ENCODE results near the gene BAX. TPM values are rescaled to one million over a fixed set of nuclear protein-coding genes. Genes with fewer than 3 reads are reported as not detected.

The BAX gene
- polyA plus RNA-seq, 2 of the 4 experiments (the other 2 are of a cell fraction) = 134 to 299 TPM

- no peak for ATAC-seq
- ChIA-PET POLR2A (interaction anchor here (0.5 to 9.6 kb wide), 14 partner anchors 8 to 648 kb away, joined by 3 to 175 read pairs (median 5); partner anchors contain the start of genes BAX, GYS1, NUCB1 and PLEKHA4), CTCF (interaction anchor here (0.6 to 19.0 kb wide), 64 partner anchors 10 to 324 kb away, joined by 3 to 360 read pairs (median 6); partner anchors contain the start of genes BAX, BCAT2, CA11 and DHDH)
- peaks cover 23% of the 10 kb centered on the region for H3K4me1 ChIP-seq
- FAIRE-seq = no peak
- DNase-seq (ENCODE audit: low read depth in 1 of 2, low spot score in 1 of 2) = no peak
- TF ChIP-seq HOXB5 (CRISPR knock-in tag; IDR thresholded peaks at IDR 0.05) = 0 out of 2 replicates have a peak, but pooled peaks have one; percentile 16
- TF ChIP-seq HOXA7 (CRISPR knock-in tag; IDR thresholded peaks at IDR 0.05) = no peak
- TF ChIP-seq FOXS1 (CRISPR knock-in tag; IDR thresholded peaks at IDR 0.05) = no peak
- TF ChIP-seq CBX8 (IDR thresholded peaks at IDR 0.05) = no peak
- H3K9me3 ChIP-seq = no peaks in the 10 kb centered on the region
- no peak overlapping the region for H3K4me3 ChIP-seq
- 73% methylated on average over 23 of the region's 23 CpGs for WGBS (ENCODE audit: missing lambda C conversion rate)
- peak overlapping the region; percentile 31; the same call in 2 of the 3 replicates for H3K4me2 ChIP-seq
- peak overlapping the region in 1 of 2 experiments; percentile 63; a peak in 3 of 6 replicates for H3K27ac ChIP-seq
These were observed 15.6 kb downstream of the BAX start for GRCh38 chr19:48970139-48970766.

DNA sequence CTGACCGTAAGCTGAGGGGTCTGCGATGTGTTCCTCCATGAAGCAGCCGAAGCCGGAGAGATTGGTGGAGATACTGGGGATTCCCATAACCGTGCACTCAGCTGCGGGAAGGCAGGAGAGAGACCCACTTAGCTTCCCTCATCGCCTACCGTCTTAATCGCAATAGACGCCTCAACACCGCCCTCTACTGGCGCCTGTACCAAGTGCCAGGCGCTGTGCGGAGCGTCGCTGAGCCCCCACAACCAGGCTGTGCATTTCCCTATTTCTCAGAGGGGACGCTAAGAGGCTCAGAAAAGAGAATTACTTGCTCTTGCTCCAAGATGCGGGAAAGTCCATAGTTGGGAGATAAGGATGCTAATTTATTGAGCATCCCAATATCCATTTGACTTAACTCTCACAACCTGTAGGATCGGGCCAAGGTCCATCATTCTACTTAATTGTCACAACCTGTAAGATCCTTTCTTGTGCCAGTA, 16.3 kb downstream of the BAX start:
- FAIRE-seq (peak; percentile 85), ATAC-seq (peak; percentile 25 to 55), DNase-seq (ENCODE audit: low read depth in 1 of 2, low spot score in 1 of 2) (peak; percentile 86 to 88)
- WGBS (ENCODE audit: missing lambda C conversion rate) = 14% methylated on average over 19 of the region's 19 CpGs
- Histone ChIP-seq H3K4me1 (peaks cover 23% of the 10 kb centered on the region), H3K4me3 (no peak overlapping the region), H3K27ac (peak overlapping the region in 1 of 2 experiments; percentile 63; a peak in 3 of 6 replicates), H3K9me3 (no peaks in the 10 kb centered on the region), H3K4me2 (peak overlapping the region; percentile 31; the same call in 2 of the 3 replicates)
- peak; percentile 98 for TF ChIP-seq CTCF (IDR thresholded peaks at IDR 0.05)
- TF ChIP-seq, protein P1, sequence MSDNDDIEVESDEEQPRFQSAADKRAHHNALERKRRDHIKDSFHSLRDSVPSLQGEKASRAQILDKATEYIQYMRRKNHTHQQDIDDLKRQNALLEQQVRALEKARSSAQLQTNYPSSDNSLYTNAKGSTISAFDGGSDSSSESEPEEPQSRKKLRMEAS (IDR thresholded peaks at IDR 0.05) = 0 out of 2 replicates have a peak, but pooled peaks have one; percentile 44
- TF ChIP-seq NFE2L2 (conservative IDR thresholded peaks at IDR 0.05; ENCODE audit: low read length) = no peak
- no peak for TF ChIP-seq TP53 (CRISPR knock-in tag; IDR thresholded peaks at IDR 0.05)
- peak; percentile 96 to 97 for TF ChIP-seq RAD21 (conservative IDR thresholded peaks at IDR 0.05 in 1 of 2, IDR thresholded peaks at IDR 0.05 in 1 of 2)
- TF ChIP-seq RNF2 (IDR thresholded peaks at IDR 0.05; ENCODE audit: borderline replicate concordance, low read depth) = no peak
- no peak for TF ChIP-seq ESRRA (IDR thresholded peaks at IDR 0.05; ENCODE audit: borderline replicate concordance, low read length)
- TF ChIP-seq NPAS2 (CRISPR knock-in tag; IDR thresholded peaks at IDR 0.05; ENCODE audit: borderline replicate concordance) = no peak
- TF ChIP-seq ZFP36 (IDR thresholded peaks at IDR 0.05; ENCODE audit: borderline replicate concordance, partially characterized antibody) = no peak
- TF ChIP-seq POLR2A (IDR thresholded peaks at IDR 0.05; ENCODE audit: low read length) = no peak
- TF ChIP-seq CEBPB (IDR thresholded peaks at IDR 0.05) = no peak
- no peak for TF ChIP-seq CHD2 (IDR thresholded peaks at IDR 0.05; ENCODE audit: low read length, partially characterized antibody)
- TF ChIP-seq HOXA7 (CRISPR knock-in tag; IDR thresholded peaks at IDR 0.05) = no peak
- TF ChIP-seq RARB (CRISPR knock-in tag; IDR thresholded peaks at IDR 0.05) = no peak
- TF ChIP-seq SMC3 (IDR thresholded peaks at IDR 0.05) = peak; percentile 94
- TF ChIP-seq, protein P2, sequence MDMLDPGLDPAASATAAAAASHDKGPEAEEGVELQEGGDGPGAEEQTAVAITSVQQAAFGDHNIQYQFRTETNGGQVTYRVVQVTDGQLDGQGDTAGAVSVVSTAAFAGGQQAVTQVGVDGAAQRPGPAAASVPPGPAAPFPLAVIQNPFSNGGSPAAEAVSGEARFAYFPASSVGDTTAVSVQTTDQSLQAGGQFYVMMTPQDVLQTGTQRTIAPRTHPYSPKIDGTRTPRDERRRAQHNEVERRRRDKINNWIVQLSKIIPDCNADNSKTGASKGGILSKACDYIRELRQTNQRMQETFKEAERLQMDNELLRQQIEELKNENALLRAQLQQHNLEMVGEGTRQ (IDR thresholded peaks at IDR 0.05) = no peak
- TF ChIP-seq TFCP2L1 (CRISPR knock-in tag; IDR thresholded peaks at IDR 0.05) = no peak
- no peak for TF ChIP-seq RCOR1 (IDR thresholded peaks at IDR 0.05; ENCODE audit: low read depth, low read length)
- TF ChIP-seq HEYL (CRISPR knock-in tag; IDR thresholded peaks at IDR 0.05) = no peak
- no peak for TF ChIP-seq POLR2AphosphoS2 (conservative IDR thresholded peaks at IDR 0.05; ENCODE audit: low read length)
- CTCF ChIA-PET = interaction anchor here (0.6 to 19.0 kb wide), 64 partner anchors 11 to 325 kb away, joined by 3 to 360 read pairs (median 6); partner anchors contain the start of genes BAX, BCAT2, CA11 and DHDH
- POLR2A ChIA-PET = interaction anchor here (0.6 to 9.6 kb wide), 11 partner anchors 8 to 196 kb away, joined by 3 to 175 read pairs (median 5); partner anchors contain the start of genes BAX, GYS1, NUCB1 and PLEKHA4
